Lower leg skin (tissue), 4 donors: ENCODE data around the gene NDUFS1. TPM values are rescaled to one million over a fixed set of nuclear protein-coding genes. Genes with fewer than 3 reads are reported as not detected.

Source experiments
- DNase-seq, 2 donors: peaks; one replicate each; pipeline ENCODE4 v3.0.0-alpha.2; 2019; ENCODE audit warnings: low spot score in 2 of 2
- H3K4me3 ChIP-seq: fragments of 200-600 bp; sonication (generic); 2 replicates; pipeline ENCODE4 v1.5.1; 2017; ENCODE audit warnings: mild to moderate bottlenecking, low read depth; ENCODE audit not compliant: poor library complexity, severe bottlenecking
- CTCF ChIP-seq, 3 donors: fragments of 450-650 bp; IDR thresholded peaks; one replicate each; pipeline ENCODE4 v1.5.1; 2016; ENCODE audit warnings: antibody characterized with exemption in 3 of 3, mild to moderate bottlenecking in 3 of 3, moderate library complexity in 2 of 3
- POLR2A ChIP-seq, 2 donors: fragments of 450-650 bp; IDR thresholded peaks; one replicate each; pipeline ENCODE4 v1.6.1; 2016 to 2017; ENCODE audit warnings: antibody characterized with exemption in 2 of 2, mild to moderate bottlenecking in 1 of 2, moderate library complexity in 1 of 2
- WGBS, 2 donors: methylation state at CpG; one replicate each; pipeline ENCODE4 v1.1.5; 2018; 5-methylcytosine and 5-hydroxymethylcytosine counted together
- intact Hi-C: fragments of 100-400 bp; cut with DNase I; formaldehyde crosslinking; loops from one replicate; pipeline ENCODE4 v1.15.0; 2023; ENCODE audit warnings: low total_unique reads
- total RNA-seq, 4 donors: library from RNA; depleted of rRNA; stranded (reverse); fragments of >200 nt; gene quantifications; one replicate each; pipeline ENCODE4 v1.1.0, GENCODE V29; 2016

The NDUFS1 gene
- total RNA-seq, 4 donors from 2014 or later = 62.5 to 105 (median 79.9) TPM

- no peak for DNase-seq
- 91 to 93% methylated on average over 2 of the region's 2 CpGs for WGBS, 2 donors
- no peak for TF ChIP-seq CTCF (IDR thresholded peaks at IDR 0.05)
- TF ChIP-seq POLR2A (IDR thresholded peaks at IDR 0.05) = no peak
- H3K4me3 ChIP-seq = no peak overlapping the region
- intact Hi-C loops = no loop called here
Observed at GRCh38 chr2:206092297-206092696, 66.9 kb downstream of the NDUFS1 start.

GRCh38 chr2:206088248-206088647 is 71.0 kb downstream of the NDUFS1 start:
- H3K4me3 ChIP-seq = no peak overlapping the region
- DNase-seq = no peak
- TF ChIP-seq POLR2A (IDR thresholded peaks at IDR 0.05) (no peak), CTCF (IDR thresholded peaks at IDR 0.05) (no peak)
- intact Hi-C loops = no loop called here

DNA sequence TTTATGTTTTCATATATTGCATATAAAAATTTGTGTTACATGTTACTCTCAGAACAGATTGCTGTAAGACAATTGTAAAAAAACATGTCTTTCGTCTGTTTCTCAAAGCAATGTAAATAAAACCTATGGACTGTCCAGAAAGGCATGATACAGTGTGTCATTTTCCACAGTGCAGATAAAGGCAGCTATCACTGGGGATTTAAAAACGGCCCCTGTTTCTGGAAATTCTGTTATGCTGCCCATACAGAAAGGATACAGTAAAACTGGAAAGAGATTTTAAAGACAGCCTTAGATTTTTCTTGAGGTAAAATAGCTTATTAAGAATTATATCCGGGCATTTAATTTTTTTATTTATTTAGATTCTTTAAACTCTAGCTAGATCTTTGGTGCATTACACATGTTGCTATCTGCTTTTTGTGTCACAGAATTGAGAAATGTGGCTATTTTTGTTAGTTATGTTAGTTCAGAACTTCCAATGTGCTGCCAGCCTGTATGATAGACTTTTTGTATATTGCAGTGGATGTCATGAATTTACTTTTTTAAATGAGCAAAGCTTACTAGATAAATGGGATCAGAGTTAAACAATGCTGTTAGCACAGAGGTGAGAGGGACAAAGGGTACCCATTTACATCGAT is 72.4 kb downstream of the NDUFS1 start:
- DNase-seq = no peak
- 2% methylated on average over 4 of the region's 4 CpGs for WGBS, 2 donors
- intact Hi-C loops = no loop called here
- TF ChIP-seq POLR2A (IDR thresholded peaks at IDR 0.05) (no peak), CTCF (IDR thresholded peaks at IDR 0.05) (no peak)
- no peak overlapping the region for H3K4me3 ChIP-seq

GRCh38 chr2:206085742-206086445 is 73.3 kb downstream of the NDUFS1 start, which contains the start of gene INO80D:
INO80D (minus strand) TSS chr2:206086174; CDS start chr2:206063016, 23,158 bp downstream.
- intact Hi-C loops = no loop called here
- peak within 1 kb of the TSS; percentile 89 for H3K4me3 ChIP-seq
- WGBS, 2 donors = 1% methylated on average over 19 to 25 of the region's 39 CpGs
- peak; percentile 75 to 94 for DNase-seq
- TF ChIP-seq POLR2A (IDR thresholded peaks at IDR 0.05) (no peak), CTCF (IDR thresholded peaks at IDR 0.05) (peak in 1 of 3 donors; percentile 46)

DNA sequence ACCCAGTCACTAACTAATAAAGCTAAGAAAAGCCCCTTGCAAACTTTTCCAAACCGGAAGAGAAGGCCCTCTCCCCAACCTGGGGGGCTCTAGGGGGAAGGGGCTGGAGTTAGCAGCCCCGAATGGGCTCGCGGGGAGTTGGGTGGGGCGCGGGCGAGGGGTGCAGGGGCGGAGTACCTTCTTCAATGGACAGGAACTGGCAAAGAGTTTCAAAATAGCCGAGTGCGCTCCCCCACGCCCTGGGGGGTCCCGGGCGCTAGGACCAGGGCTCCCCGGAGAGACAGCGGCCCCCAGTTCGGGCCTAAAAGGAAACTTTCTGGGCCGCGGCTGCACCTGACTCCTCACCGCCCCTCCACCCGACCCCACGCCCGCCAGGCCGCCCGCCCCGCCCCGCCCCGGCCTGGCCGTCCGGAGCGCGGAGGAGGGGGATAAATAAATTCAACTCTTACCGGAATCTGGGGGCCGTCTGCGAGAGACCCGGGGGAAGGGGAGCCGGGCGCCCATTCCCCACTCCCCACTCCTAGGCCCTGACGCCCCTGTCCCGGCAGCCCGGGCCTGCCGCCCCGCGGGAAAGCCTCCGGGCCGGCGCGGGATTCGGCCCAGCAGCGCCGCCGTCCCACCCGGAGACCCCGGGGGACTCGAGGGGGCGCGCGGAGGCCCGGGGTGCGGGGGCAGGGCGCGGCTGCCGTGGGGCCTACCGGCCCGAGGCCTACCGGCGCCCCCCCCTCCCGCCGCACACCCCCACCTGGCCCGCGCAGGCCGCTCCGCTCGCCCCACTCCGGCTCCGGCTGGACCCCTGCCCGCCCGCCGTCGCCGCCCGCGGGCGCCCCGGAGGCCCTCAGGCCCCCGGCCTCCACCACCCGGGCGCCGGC is 74.1 kb downstream of the NDUFS1 start:
- no peak for TF ChIP-seq CTCF (IDR thresholded peaks at IDR 0.05)
- peak; percentile 36 to 90 for DNase-seq
- intact Hi-C loops = no loop called here
- peak overlapping the region; percentile 89 for H3K4me3 ChIP-seq
- WGBS, 2 donors = 1% methylated on average over 29 to 59 of the region's 88 CpGs
